Neural progenitor cell (in vitro differentiated cells): ENCODE results near the gene NCKAP5. TPM values are rescaled to one million over a fixed set of nuclear protein-coding genes. Genes with fewer than 3 reads are reported as not detected.

Source experiments
- DNase-seq: peaks from one replicate; pipeline ENCODE4 v3.0.0-alpha.2; 2016; ENCODE audit warnings: low spot score
- H2AFZ ChIP-seq: fragments of 200-600 bp; sonication (generic); replicated peaks from 2 replicates; pipeline ENCODE4 v1.6.1; 2016; ENCODE audit warnings: antibody characterized with exemption
- H3F3A ChIP-seq: fragments of 200-600 bp; sonication (generic); 2 replicates; pipeline ENCODE4 v1.6.1; 2016; ENCODE audit warnings: antibody characterized with exemption, low read depth
- H3K27ac ChIP-seq: fragments of 200-600 bp; sonication (generic); 2 replicates; pipeline ENCODE4 v1.5.1; 2016; ENCODE audit warnings: mild to moderate bottlenecking
- H3K27me3 ChIP-seq: fragments of 200-600 bp; sonication (generic); 2 replicates; pipeline ENCODE4 v1.6.1; 2016; ENCODE audit warnings: mild to moderate bottlenecking, moderate library complexity
- H3K36me3 ChIP-seq: fragments of 200-600 bp; sonication (generic); 2 replicates; pipeline ENCODE4 v1.5.1; 2016
- H3K4me1 ChIP-seq: fragments of 200-600 bp; sonication (generic); 2 replicates; pipeline ENCODE4 v1.6.1; 2016; ENCODE audit warnings: mixed run types
- H3K4me2 ChIP-seq: fragments of 200-600 bp; sonication (generic); 2 replicates; pipeline ENCODE4 v1.6.1; 2016
- H3K4me3 ChIP-seq: fragments of 200-600 bp; sonication (generic); 2 replicates; pipeline ENCODE4 v1.5.1; 2016
- H3K79me2 ChIP-seq: fragments of 200-600 bp; sonication (generic); 2 replicates; pipeline ENCODE4 v1.6.1; 2016; ENCODE audit warnings: low read depth
- H3K9ac ChIP-seq: fragments of 200-600 bp; sonication (generic); 2 replicates; pipeline ENCODE4 v1.6.1; 2016
- H3K9me3 ChIP-seq: fragments of 200-600 bp; sonication (generic); 2 replicates; pipeline ENCODE4 v1.5.1; 2016; ENCODE audit warnings: low read depth
- H4K20me1 ChIP-seq: fragments of 200-600 bp; sonication (generic); 2 replicates; pipeline ENCODE4 v1.6.1; 2016; ENCODE audit warnings: low read depth
- H3K27ac Mint-ChIP-seq: 3 replicates; pipeline ENCODE4 v1.8.0; 2021; ENCODE audit warnings: mixed read lengths
- H3K27me3 Mint-ChIP-seq: 2 replicates; pipeline ENCODE4 v1.8.0; 2022; ENCODE audit warnings: low read depth, mild to moderate bottlenecking, inconsistent platforms, moderate library complexity, mixed read lengths; ENCODE audit not compliant: insufficient read depth
- H3K36me3 Mint-ChIP-seq: 3 replicates; pipeline ENCODE4 v1.8.0; 2021; ENCODE audit warnings: mixed read lengths
- H3K4me1 Mint-ChIP-seq: 3 replicates; pipeline ENCODE4 v1.8.0; 2021; ENCODE audit warnings: mixed read lengths
- H3K4me3 Mint-ChIP-seq: 3 replicates; pipeline ENCODE4 v1.8.0; 2021; ENCODE audit warnings: mild to moderate bottlenecking, moderate library complexity, mixed read lengths
- H3K9me3 Mint-ChIP-seq: 3 replicates; pipeline ENCODE4 v1.8.0; 2020; ENCODE audit warnings: mixed read lengths
- EZH2 ChIP-seq: fragments of 200-600 bp; sonication (generic); IDR thresholded peaks from 2 replicates; pipeline ENCODE4 v1.6.1; 2017; ENCODE audit warnings: antibody characterized with exemption, mild to moderate bottlenecking, moderate library complexity
- EZH2phosphoT487 ChIP-seq: fragments of 200-600 bp; sonication (generic); IDR thresholded peaks from 2 replicates; pipeline ENCODE4 v1.6.1; 2017; ENCODE audit warnings: antibody characterized with exemption
- total RNA-seq: library from RNA; depleted of rRNA; stranded (reverse); fragments of >200 nt; gene quantifications from 2 replicates; pipeline ENCODE4 v1.2.3, GENCODE V29; 2015; ENCODE audit warnings: low replicate concordance
- TF ChIP-seq, protein P1 (sequence below): fragments of 200-600 bp; sonication (generic); IDR thresholded peaks from 2 replicates; pipeline ENCODE4 v1.5.1; 2017; ENCODE audit warnings: antibody characterized with exemption, mild to moderate bottlenecking

Gene NCKAP5
- total RNA-seq, 1 donor from 2014 or later = 0.47 TPM

DNA sequence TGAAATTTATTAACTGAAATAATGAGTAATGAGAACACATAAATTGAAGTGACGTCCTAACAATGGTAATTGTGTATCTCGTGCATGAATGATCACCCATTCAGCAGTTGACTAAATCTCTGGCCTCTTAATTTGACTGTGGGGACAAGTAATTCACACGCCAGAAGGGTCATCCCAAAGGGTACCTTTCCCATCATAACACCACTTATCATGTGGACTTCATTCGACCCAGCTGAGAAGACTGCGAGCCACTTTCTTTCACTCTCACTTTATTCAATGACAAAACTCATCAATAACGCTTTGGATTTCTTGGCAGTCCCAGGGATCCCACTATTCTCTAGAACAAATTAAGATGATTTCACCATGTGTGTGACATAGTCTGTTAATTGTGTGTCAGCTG lies 835.6 kb downstream of the NCKAP5 start:
- no peaks in the 10 kb centered on the region for H3K36me3 ChIP-seq
- no peaks in the 10 kb centered on the region for H3K27me3 Mint-ChIP-seq
- H3K27me3 ChIP-seq = no peaks in the 10 kb centered on the region
- no peaks in the 10 kb centered on the region for H3F3A ChIP-seq
- H2AFZ ChIP-seq = no peak overlapping the region
- no peak overlapping the region for H3K4me3 Mint-ChIP-seq
- peak overlapping the region; percentile 34 for H3K4me2 ChIP-seq
- peaks cover 2% of the 10 kb centered on the region for H3K36me3 Mint-ChIP-seq
- no peak overlapping the region for H3K4me3 ChIP-seq
- H3K27ac ChIP-seq = no peak overlapping the region
- no peaks in the 10 kb centered on the region for H3K9me3 ChIP-seq
- no peak for TF ChIP-seq EZH2phosphoT487
- TF ChIP-seq EZH2 = no peak
- TF ChIP-seq, protein P1, sequence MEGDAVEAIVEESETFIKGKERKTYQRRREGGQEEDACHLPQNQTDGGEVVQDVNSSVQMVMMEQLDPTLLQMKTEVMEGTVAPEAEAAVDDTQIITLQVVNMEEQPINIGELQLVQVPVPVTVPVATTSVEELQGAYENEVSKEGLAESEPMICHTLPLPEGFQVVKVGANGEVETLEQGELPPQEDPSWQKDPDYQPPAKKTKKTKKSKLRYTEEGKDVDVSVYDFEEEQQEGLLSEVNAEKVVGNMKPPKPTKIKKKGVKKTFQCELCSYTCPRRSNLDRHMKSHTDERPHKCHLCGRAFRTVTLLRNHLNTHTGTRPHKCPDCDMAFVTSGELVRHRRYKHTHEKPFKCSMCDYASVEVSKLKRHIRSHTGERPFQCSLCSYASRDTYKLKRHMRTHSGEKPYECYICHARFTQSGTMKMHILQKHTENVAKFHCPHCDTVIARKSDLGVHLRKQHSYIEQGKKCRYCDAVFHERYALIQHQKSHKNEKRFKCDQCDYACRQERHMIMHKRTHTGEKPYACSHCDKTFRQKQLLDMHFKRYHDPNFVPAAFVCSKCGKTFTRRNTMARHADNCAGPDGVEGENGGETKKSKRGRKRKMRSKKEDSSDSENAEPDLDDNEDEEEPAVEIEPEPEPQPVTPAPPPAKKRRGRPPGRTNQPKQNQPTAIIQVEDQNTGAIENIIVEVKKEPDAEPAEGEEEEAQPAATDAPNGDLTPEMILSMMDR = no peak
- peak; percentile 20 for DNase-seq
- no peaks in the 10 kb centered on the region for H4K20me1 ChIP-seq
- H3K9ac ChIP-seq = no peak overlapping the region
- H3K27ac Mint-ChIP-seq = no peak overlapping the region
- H3K79me2 ChIP-seq = no peaks in the 10 kb centered on the region
- peaks cover 3% of the 10 kb centered on the region for H3K9me3 Mint-ChIP-seq
- peaks cover 6% of the 10 kb centered on the region for H3K4me1 ChIP-seq
- H3K4me1 Mint-ChIP-seq = peaks cover 18% of the 10 kb centered on the region

DNA sequence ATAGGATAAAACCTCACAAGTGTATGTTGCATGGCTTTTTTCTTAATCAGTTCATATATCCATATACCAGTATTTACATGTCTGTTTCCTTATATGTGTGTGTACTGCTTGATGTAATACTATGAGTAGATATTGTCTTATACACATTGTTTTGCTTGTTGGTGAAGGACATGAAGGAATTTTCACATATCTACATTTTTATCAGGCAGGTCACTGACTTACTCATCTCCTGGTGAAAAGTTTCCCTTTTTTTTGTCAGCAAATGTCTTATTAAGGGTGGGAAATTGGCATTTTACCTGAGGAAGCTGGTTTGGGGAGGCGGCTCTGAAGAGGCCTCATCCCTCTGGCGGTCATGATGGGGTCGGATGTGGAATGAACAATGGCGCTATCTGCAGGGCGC lies 836.8 kb downstream of the NCKAP5 start:
- no peak overlapping the region for H3K4me2 ChIP-seq
- H3K9me3 ChIP-seq = no peaks in the 10 kb centered on the region
- peaks cover 18% of the 10 kb centered on the region for H3K4me1 Mint-ChIP-seq
- no peaks in the 10 kb centered on the region for H3K27me3 ChIP-seq
- no peaks in the 10 kb centered on the region for H3K27me3 Mint-ChIP-seq
- no peak overlapping the region for H3K27ac ChIP-seq
- no peak overlapping the region for H3K4me3 ChIP-seq
- H3K9me3 Mint-ChIP-seq = peaks cover 3% of the 10 kb centered on the region
- peaks cover 6% of the 10 kb centered on the region for H3K4me1 ChIP-seq
- no peaks in the 10 kb centered on the region for H3K79me2 ChIP-seq
- no peak overlapping the region for H3K27ac Mint-ChIP-seq
- no peaks in the 10 kb centered on the region for H3K36me3 ChIP-seq
- H2AFZ ChIP-seq = no peak overlapping the region
- DNase-seq = no peak
- H4K20me1 ChIP-seq = no peaks in the 10 kb centered on the region
- TF ChIP-seq, protein P1 = no peak
- TF ChIP-seq EZH2phosphoT487 (no peak), EZH2 (no peak)
- H3K36me3 Mint-ChIP-seq = peaks cover 2% of the 10 kb centered on the region
- no peak overlapping the region for H3K4me3 Mint-ChIP-seq
- no peaks in the 10 kb centered on the region for H3F3A ChIP-seq
- H3K9ac ChIP-seq = no peak overlapping the region

GRCh38 chr2:132730611-132731010 lies 837.7 kb downstream of the NCKAP5 start:
- H3K4me1 Mint-ChIP-seq = peaks cover 18% of the 10 kb centered on the region
- no peaks in the 10 kb centered on the region for H3K79me2 ChIP-seq
- DNase-seq = no peak
- no peak overlapping the region for H2AFZ ChIP-seq
- H3K4me3 ChIP-seq = no peak overlapping the region
- no peak for TF ChIP-seq EZH2phosphoT487
- no peak for TF ChIP-seq EZH2
- TF ChIP-seq, protein P1 = no peak
- no peaks in the 10 kb centered on the region for H3K27me3 Mint-ChIP-seq
- no peaks in the 10 kb centered on the region for H4K20me1 ChIP-seq
- no peak overlapping the region for H3K9ac ChIP-seq
- H3K9me3 Mint-ChIP-seq = peaks cover 3% of the 10 kb centered on the region
- no peak overlapping the region for H3K4me2 ChIP-seq
- H3K27ac Mint-ChIP-seq = no peak overlapping the region
- peaks cover 2% of the 10 kb centered on the region for H3K36me3 Mint-ChIP-seq
- H3K4me3 Mint-ChIP-seq = no peak overlapping the region
- no peaks in the 10 kb centered on the region for H3F3A ChIP-seq
- no peaks in the 10 kb centered on the region for H3K36me3 ChIP-seq
- H3K27ac ChIP-seq = no peak overlapping the region
- H3K27me3 ChIP-seq = no peaks in the 10 kb centered on the region
- H3K9me3 ChIP-seq = no peaks in the 10 kb centered on the region
- peaks cover 6% of the 10 kb centered on the region for H3K4me1 ChIP-seq
